ENCODE data around the gene NCCRP1. TPM values are rescaled to one million over a fixed set of nuclear protein-coding genes. Genes with fewer than 3 reads are reported as not detected.

NCCRP1 gene
- total RNA-seq, 1 donor from 2014 or later, result not detected

Other genes starting within 250 kb of the NCCRP1 start
- not detected in 2 replicates for gene FBXO17, start 221.2 kb upstream of the NCCRP1 start, total RNA-seq
- 0.57 and 0.84 TPM in 2 replicates for gene FBXO27, start 164.4 kb upstream of the NCCRP1 start, total RNA-seq
- gene ACP7, start 112.6 kb upstream of the NCCRP1 start, total RNA-seq, result not detected in 2 replicates
- gene PAK4, start 71.2 kb upstream of the NCCRP1 start, total RNA-seq, result 16.5 and 19.4 TPM in 2 replicates
- not detected in 2 replicates for gene SYCN, start 7.3 kb downstream of the NCCRP1 start, total RNA-seq
- gene IFNL3, start 48.0 kb downstream of the NCCRP1 start, total RNA-seq, result not detected in 2 replicates
- not detected in 2 replicates for gene IFNL4, start 51.9 kb downstream of the NCCRP1 start, total RNA-seq
- gene IFNL2, start 71.4 kb downstream of the NCCRP1 start, total RNA-seq, result not detected in 2 replicates
- gene IFNL1, start 99.4 kb downstream of the NCCRP1 start, total RNA-seq, result not detected in 2 replicates
- 4.4 and 4.5 TPM in 2 replicates for gene LRFN1, start 123.9 kb downstream of the NCCRP1 start, total RNA-seq
- gene GMFG, start 139.1 kb downstream of the NCCRP1 start, total RNA-seq, result 350 and 364 TPM in 2 replicates
- 64.0 TPM in 2 replicates for gene SAMD4B, start 145.5 kb downstream of the NCCRP1 start, total RNA-seq
- gene PAF1, start 194.1 kb downstream of the NCCRP1 start, total RNA-seq, result 49.5 and 51.1 TPM in 2 replicates
- 32.3 and 34.7 TPM in 2 replicates for gene MED29, start 194.4 kb downstream of the NCCRP1 start, total RNA-seq
- 45.4 and 46.9 TPM in 2 replicates for gene ZFP36, start 209.9 kb downstream of the NCCRP1 start, total RNA-seq
- gene PLEKHG2, start 215.7 kb downstream of the NCCRP1 start, total RNA-seq, result 49.8 and 50.7 TPM in 2 replicates
- 2,627 and 2,674 TPM in 2 replicates for gene RPS16, start 239.0 kb downstream of the NCCRP1 start, total RNA-seq
- 163 and 169 TPM in 2 replicates for gene SUPT5H, start 248.6 kb downstream of the NCCRP1 start, total RNA-seq

Data from activated T-helper 2 cell treated with anti-CD3 and anti-CD28 coated beads, Interferon-gamma antibody, Interleukin-2, Interleukin-4, amounts not matched to agents 10 μg/mL and 5 μg/mL and 100 μg/mL, durations not matched to agents 14 hours and 24 hours and 36 hours (primary cell).